ENCODE data around the gene LPAR5.
A peak's percentile ranks its signal among the peaks of the same experiment; 100 is the strongest.
"Not testable (repeated sequence)": the region's sequence is repeated elsewhere in the genome, so short reads cannot be mapped to it uniquely, and the experiment has no call there.

LPAR5 gene

DNA sequence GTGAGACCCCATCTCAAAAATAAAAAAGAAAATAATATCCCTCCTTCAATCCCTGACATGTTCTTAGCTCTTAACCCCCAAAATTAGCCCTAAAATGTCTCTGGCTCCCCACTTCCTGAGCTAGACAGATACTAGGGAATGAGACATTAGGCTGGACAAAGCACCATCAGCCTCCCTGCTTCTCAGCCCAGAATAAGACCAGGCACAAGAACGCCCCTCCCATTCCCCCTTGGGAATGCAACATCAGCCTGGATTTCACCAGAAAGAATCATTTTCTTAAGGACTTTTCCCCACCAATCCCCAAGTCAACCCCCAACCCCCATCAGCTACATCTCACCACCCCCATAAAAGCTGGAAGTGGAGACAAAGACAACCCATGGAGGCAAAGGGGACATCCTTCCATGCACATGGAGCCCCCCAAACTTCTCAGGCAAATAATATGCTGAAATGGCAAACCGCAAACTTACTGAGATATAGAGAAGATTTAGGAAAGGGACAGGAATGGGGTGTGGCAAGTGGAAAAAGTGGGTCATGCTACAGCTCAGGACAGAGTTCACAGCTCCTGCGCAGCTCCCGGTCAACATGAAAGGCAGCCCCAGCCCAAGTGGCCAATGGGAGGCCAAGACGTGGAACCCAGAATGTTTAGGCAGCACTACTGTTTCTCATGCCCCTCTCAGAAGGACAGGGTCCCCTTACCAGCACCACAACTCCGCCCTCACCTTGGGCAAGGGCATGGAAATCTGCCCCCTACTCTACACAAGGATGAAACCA, 31.3 kb downstream of the LPAR5 start:
- peak overlapping the region; percentile 78 for H3K4me3 ChIP-seq (ENCODE audit: control insufficient read depth, low read depth, low read length)
- no peak for DNase-seq (ENCODE audit: low read depth)
- TF ChIP-seq, protein P1, sequence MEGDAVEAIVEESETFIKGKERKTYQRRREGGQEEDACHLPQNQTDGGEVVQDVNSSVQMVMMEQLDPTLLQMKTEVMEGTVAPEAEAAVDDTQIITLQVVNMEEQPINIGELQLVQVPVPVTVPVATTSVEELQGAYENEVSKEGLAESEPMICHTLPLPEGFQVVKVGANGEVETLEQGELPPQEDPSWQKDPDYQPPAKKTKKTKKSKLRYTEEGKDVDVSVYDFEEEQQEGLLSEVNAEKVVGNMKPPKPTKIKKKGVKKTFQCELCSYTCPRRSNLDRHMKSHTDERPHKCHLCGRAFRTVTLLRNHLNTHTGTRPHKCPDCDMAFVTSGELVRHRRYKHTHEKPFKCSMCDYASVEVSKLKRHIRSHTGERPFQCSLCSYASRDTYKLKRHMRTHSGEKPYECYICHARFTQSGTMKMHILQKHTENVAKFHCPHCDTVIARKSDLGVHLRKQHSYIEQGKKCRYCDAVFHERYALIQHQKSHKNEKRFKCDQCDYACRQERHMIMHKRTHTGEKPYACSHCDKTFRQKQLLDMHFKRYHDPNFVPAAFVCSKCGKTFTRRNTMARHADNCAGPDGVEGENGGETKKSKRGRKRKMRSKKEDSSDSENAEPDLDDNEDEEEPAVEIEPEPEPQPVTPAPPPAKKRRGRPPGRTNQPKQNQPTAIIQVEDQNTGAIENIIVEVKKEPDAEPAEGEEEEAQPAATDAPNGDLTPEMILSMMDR (IDR thresholded peaks at IDR 0.05; ENCODE audit: control insufficient read depth, insufficient read depth, low read depth, low read length, missing control alignments): no peak

DNA sequence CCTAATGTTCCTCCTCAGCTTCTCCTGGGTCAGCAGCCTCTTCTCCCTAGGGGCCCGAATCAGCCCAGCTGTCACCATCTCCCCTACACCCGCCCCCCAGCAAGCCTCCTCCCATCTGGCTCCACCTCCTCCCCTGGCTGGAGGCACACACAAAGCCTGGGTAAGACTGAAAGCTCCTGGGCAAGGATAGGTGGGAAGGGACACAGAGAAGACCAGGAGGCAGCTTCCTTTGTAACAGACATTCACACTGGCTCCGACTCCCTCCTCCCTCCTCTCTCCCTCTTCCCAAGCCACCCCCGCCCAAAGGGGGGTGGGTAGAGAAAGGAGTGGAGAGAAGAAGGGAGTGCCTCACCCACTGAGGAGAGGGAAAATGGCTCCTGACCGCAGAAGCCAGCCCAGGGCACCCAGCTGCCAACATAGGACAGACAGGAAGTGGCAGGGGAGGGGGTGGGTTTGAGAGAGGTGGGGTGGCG, 32.6 kb downstream of the LPAR5 start:
- H3K4me3 ChIP-seq (ENCODE audit: control insufficient read depth, low read depth, low read length): peak overlapping the region; percentile 14
- no peak for DNase-seq (ENCODE audit: low read depth)
- TF ChIP-seq, protein P1 (IDR thresholded peaks at IDR 0.05; ENCODE audit: control insufficient read depth, insufficient read depth, low read depth, low read length, missing control alignments): no peak

- TF ChIP-seq, protein P1 (IDR thresholded peaks at IDR 0.05; ENCODE audit: control insufficient read depth, insufficient read depth, low read depth, low read length, missing control alignments): no peak
- no peak overlapping the region for H3K4me3 ChIP-seq (ENCODE audit: control insufficient read depth, low read depth, low read length)
- DNase-seq (ENCODE audit: low read depth): no peak
These were observed 33.2 kb downstream of the LPAR5 start for GRCh38 chr12:6602526-6602925.

- not testable (repeated sequence) for DNase-seq (ENCODE audit: low read depth); H3K4me3 ChIP-seq (ENCODE audit: control insufficient read depth, low read depth, low read length)
These were observed 40.1 kb downstream of the LPAR5 start for GRCh38 chr12:6595673-6596072.

GRCh38 chr12:6592087-6592486, 43.7 kb downstream of the LPAR5 start:
- DNase-seq (ENCODE audit: low read depth): no peak

DNA sequence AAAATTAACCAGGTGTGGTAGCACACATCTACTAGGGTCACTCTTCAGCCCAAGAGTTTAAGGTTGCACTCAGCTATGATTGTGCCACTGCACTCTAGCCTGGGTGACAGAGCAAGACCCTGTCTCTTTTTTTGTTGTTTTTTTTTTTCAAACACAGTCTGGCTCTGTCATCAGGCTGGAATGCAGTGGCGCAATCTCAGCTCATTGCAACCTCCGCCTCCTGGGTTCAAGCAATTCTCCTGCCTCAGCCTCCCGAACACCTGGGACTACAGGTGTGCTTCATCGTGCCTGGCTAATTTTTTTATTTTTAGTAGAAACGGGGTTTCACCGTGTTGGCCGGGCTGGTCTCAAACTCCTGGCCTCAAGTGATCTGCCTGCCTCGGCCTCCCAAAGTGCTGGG, 49.2 kb downstream of the LPAR5 start:
- H3K4me3 ChIP-seq (ENCODE audit: control insufficient read depth, low read depth, low read length); DNase-seq (ENCODE audit: low read depth): not testable (repeated sequence)

More at GRCh38 chr12:6592087-6592486, 43.7 kb downstream of the LPAR5 start:
- TF ChIP-seq, protein P1 (IDR thresholded peaks at IDR 0.05; ENCODE audit: control insufficient read depth, insufficient read depth, low read depth, low read length, missing control alignments): no peak
- H3K4me3 ChIP-seq (ENCODE audit: control insufficient read depth, low read depth, low read length): no peak overlapping the region

DNA sequence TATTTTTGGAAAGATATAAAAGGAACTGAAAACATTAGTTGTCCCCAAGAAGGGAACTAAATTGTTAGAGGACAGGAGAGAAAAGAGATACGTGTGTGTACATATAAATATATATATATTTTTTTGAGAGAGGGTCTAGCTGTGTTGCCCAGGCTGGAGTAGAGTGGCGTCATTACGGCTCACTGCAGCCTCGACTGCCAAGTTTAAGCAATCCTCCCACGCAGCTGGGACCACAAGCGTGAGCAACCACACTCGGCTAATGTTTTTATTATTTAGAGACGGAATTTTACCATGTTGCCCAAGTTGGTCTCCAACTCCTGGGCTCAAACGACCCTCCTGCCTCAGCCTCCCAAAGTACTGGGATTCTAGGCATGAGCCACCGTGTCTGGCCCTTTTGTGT, 51.5 kb downstream of the LPAR5 start:
- H3K4me3 ChIP-seq (ENCODE audit: control insufficient read depth, low read depth, low read length): no peak overlapping the region
- DNase-seq (ENCODE audit: low read depth): no peak
- TF ChIP-seq, protein P1 (IDR thresholded peaks at IDR 0.05; ENCODE audit: control insufficient read depth, insufficient read depth, low read depth, low read length, missing control alignments): no peak

GRCh38 chr12:6582959-6583358, 52.8 kb downstream of the LPAR5 start:
- no peak for DNase-seq (ENCODE audit: low read depth)
- TF ChIP-seq, protein P1 (IDR thresholded peaks at IDR 0.05; ENCODE audit: control insufficient read depth, insufficient read depth, low read depth, low read length, missing control alignments): no peak
- H3K4me3 ChIP-seq (ENCODE audit: control insufficient read depth, low read depth, low read length): no peak overlapping the region

All from AG09309 (cell line).